HFF-Myc (cell line): ENCODE results near the gene CLK2.
"Not testable (repeated sequence)": the region's sequence is repeated elsewhere in the genome, so short reads cannot be mapped to it uniquely, and the experiment has no call there.

ENCODE experiments used
- DNase-seq: peaks from one replicate; pipeline ENCODE4 v3.0.0-alpha.2; 2011; ENCODE audit warnings: low read depth; ENCODE audit errors: extremely low read depth
- H3K4me3 ChIP-seq: replicated peaks from 2 replicates; pipeline ENCODE4 v1.5.1; 2011; ENCODE audit warnings: low read depth, mild to moderate bottlenecking, control low read depth, low read length
- CTCF ChIP-seq: IDR thresholded peaks from 2 replicates; pipeline ENCODE4 v1.5.1; 2012; ENCODE audit warnings: mild to moderate bottlenecking, low read depth, low read length, control low read depth; ENCODE audit errors: missing control alignments

CLK2 gene

DNA sequence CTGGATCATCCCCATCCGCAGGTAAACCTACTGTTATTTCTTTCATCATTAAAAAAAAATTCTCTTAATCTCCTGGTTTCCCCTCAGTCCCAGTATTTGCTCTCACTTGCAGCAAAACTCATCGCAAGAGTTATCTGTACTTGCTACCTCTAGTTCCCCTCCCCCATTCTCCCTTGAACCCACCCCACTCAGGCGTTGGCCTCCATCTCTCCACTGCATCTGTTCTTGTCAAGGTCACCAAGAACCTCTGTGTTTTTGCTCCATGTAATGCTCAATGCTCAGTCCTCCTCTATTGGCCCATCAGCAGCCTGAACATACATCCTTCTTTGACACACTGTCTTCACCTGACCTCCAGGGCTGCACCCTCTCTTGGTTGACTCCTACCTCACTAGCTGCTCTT, 23.4 kb upstream of the CLK2 start:
- no peak for DNase-seq
- no peak for TF ChIP-seq CTCF
- H3K4me3 ChIP-seq = no peak overlapping the region

DNA sequence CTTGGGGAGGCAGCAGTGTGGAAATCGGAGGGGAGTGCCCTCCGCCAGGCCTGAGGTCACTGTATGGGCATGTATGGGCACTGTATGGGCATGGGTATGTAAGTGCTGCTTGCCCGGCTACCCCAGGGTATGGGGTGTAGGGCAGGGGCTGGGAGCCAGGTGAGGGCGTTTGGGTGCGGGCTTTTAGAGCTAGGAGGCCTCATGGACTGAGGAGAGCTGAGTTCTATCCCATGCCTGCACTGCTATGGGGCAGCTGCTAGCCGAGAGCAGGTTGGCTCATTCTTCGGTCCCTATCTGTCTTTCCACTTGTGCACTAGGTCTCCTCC, 22.6 kb upstream of the CLK2 start:
- DNase-seq = no peak
- H3K4me3 ChIP-seq = no peak overlapping the region
- no peak for TF ChIP-seq CTCF

- no peak for DNase-seq
- no peak overlapping the region for H3K4me3 ChIP-seq
- TF ChIP-seq CTCF = no peak
Measured at GRCh38 chr1:155295183-155295941, 22.1 kb upstream of the CLK2 start.

- TF ChIP-seq CTCF = no peak
- no peak for DNase-seq
- H3K4me3 ChIP-seq = no peak overlapping the region
Measured at GRCh38 chr1:155294520-155295182, 21.3 kb upstream of the CLK2 start.

- H3K4me3 ChIP-seq = no peak overlapping the region
- no peak for DNase-seq
- TF ChIP-seq CTCF = no peak
Measured at GRCh38 chr1:155293086-155293749, 19.9 kb upstream of the CLK2 start.

DNA sequence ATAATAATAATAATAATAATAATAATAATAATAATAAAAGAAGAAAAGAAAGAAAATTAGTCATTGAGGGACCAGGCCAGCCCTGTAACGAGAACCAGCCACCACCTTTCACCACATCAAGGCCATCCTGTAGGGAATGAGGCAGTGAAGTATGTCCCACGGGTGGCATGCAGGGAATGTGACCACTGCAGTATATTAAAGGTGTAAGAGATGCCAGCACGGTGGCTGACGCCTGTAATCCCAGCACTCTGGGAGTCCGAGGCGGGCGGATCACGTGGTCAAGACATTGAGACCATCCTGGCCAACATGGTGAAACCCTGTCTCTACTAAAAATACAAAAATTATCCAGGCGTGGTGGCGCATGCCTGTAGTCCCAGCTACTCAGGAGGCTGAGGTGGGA, 17.7 kb upstream of the CLK2 start:
- DNase-seq, H3K4me3 ChIP-seq: not testable (repeated sequence)

DNA sequence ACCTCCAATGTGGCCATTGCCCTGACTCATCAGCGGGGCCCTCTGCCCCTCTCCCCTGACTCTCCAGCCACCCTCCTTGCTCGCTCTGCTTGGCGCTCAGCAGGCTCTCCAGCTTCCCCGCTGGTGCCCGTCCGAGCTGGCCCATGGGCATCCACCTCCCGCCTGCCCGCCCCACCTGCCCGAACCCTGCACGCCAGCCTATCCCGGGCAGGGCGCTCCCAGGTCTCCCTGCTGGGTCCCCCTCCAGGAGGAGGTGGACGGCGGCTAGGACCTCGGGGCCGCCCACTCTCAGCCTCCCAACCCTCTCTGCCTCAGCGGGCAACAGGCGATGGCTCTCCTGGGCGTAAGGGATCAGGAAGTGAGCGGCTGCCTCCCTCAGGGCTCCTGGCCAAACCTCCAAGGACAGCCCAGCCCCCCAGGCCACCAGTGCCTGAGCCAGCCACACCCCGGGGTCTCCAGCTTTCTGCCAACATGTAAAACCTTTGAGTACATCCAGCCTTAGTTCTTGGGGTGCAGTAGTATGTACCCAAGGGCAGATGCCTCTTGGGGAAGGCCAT, 14.8 kb upstream of the CLK2 start:
- no peak for TF ChIP-seq CTCF
- H3K4me3 ChIP-seq = no peak overlapping the region
- DNase-seq = no peak
